ENCODE data around the gene EPHA10.

Gene EPHA10

DNA sequence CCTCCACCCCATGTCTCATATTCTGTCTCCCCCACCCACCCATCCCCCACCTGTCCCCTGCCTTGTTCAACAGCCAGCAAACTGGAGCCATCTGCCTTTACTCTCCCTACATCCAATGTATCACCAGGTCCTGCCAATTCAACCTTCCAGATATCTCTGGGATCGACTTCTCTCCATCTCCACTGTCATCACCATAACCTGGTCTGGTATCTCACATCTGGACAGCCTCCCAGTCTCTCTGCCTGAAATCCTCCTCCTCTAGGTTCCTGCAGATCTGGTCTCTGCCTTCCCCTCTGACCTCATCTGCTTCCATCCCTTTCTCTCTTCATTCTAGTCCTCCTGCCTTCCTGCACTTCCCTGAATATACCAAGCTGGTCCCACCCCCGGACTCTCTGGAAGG lies 94.8 kb downstream of the EPHA10 start:
- DNase-seq, result no peak

DNA sequence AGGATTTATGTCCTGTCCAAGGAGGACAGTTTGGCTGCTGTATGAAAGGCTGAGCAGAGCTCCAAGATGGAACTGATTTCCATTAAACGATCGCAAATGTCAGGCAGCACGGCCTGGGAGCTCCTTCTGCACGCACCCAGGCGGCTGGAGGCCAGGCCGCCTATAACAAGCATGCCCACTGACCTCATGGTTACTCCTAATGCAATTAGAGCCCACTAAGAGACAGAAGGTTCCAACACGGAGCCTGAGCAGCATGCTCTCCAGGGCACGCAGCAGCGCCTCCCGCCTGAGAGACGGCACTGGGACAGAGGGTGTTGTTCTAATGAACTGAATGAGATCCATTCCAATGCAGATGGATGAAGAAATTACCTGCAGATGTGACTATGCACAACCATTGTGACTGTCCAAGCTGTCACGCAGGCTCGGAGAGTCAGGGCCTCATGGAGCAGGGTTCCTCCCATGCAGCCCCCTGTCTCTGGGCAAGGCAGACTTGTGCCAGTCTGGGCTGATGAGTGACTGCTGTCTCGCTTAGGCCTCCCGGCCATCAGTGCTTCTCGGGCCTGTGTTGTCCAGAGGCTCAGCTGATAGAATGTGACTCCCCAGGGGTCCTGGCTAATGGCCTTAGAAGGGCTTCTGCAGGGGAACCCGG lies 97.8 kb downstream of the EPHA10 start:
- DNase-seq, result no peak

DNA sequence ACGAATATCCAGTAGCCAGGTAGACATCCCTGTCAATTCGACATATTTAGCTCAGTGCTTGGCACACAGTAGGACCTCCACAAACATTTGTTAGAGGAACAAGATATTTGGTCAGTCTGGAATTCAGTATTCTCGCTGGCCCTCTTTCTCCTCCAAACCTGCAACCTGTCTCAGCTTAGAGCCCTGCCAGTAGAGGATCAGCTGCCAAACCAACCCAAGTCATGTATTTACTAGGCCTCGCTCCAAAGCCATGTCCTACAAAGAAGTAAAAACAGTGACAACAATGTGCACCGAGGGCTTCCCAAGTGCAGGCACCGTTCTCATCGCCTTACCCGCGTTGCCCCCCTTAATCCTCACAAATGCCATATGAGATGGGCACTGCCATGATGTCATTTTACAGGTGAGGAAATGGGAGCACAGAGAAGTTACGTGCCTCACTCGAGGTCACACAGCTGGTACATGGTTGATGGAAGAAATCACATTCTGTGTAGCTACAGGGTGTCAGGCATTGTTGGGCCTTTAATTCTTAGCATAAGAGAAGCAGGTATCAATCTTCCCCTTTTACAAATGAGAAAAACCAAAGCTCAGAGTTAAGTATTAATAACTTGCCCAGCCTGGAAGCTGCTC lies 98.6 kb downstream of the EPHA10 start:
- no peak for DNase-seq
